HepG2 (cell line): ENCODE measurements around the gene SYNE3. TPM values are rescaled to one million over a fixed set of nuclear protein-coding genes. Genes with fewer than 3 reads are reported as not detected.
A peak's percentile ranks its signal among the peaks of the same experiment; 100 is the strongest.

Source experiments
- AHR ChIP-seq: IDR thresholded peaks from 2 replicates; pipeline ENCODE4 v1.6.1; 2018; ENCODE audit warnings: missing genetic modification reagents, missing compliant biosample characterization
- ARID2 ChIP-seq: sonication (generic); formaldehyde crosslinking; IDR thresholded peaks from 2 replicates; pipeline ENCODE4 v1.8.1; 2022; ENCODE audit warnings: mild to moderate bottlenecking, missing genetic modification reagents, borderline replicate concordance
- CENPX ChIP-seq: sonication (generic); formaldehyde crosslinking; IDR thresholded peaks from 2 replicates; pipeline ENCODE4 v1.9.0; 2021; ENCODE audit warnings: mild to moderate bottlenecking, missing genetic modification reagents, moderate library complexity
- ERF ChIP-seq: IDR thresholded peaks from 2 replicates; pipeline ENCODE4 v1.6.1; 2018; ENCODE audit warnings: missing biosample characterization, missing genetic modification reagents
- HDAC1 ChIP-seq: sonication (generic); formaldehyde crosslinking; IDR thresholded peaks from 2 replicates; pipeline ENCODE4 v1.5.1; 2020; ENCODE audit warnings: mild to moderate bottlenecking, missing genetic modification reagents
- HNF1A ChIP-seq, 2 experiments: sonication (generic) in 1 of 2; formaldehyde crosslinking in 1 of 2; IDR thresholded peaks; 2 replicates each; pipeline versions ENCODE4 v1.4.0 to v1.6.1; 2016 to 2020; ENCODE audit warnings: borderline replicate concordance in 1 of 2, low read depth in 1 of 2, mild to moderate bottlenecking in 1 of 2, missing genetic modification reagents in 1 of 2
- JUND ChIP-seq: sonication (generic); formaldehyde crosslinking; IDR thresholded peaks from 2 replicates; pipeline ENCODE4 v1.8.0; 2022; ENCODE audit warnings: mild to moderate bottlenecking, missing genetic modification reagents
- KLF12 ChIP-seq: sonication (generic); formaldehyde crosslinking; IDR thresholded peaks from 2 replicates; pipeline ENCODE4 v1.4.0; 2020; ENCODE audit warnings: missing genetic modification reagents, borderline replicate concordance
- KMT2A ChIP-seq: sonication (generic); formaldehyde crosslinking; IDR thresholded peaks from 2 replicates; pipeline ENCODE4 v1.4.0; 2020; ENCODE audit warnings: missing genetic modification reagents
- MED1 ChIP-seq: sonication (generic); formaldehyde crosslinking; IDR thresholded peaks from 2 replicates; pipeline ENCODE4 v1.4.0; 2020; ENCODE audit warnings: missing genetic modification reagents
- PHF20 ChIP-seq: sonication (generic); formaldehyde crosslinking; IDR thresholded peaks from 2 replicates; pipeline ENCODE4 v1.5.0; 2020; ENCODE audit warnings: mild to moderate bottlenecking, missing genetic modification reagents
- ZBTB3 ChIP-seq: sonication (generic); formaldehyde crosslinking; IDR thresholded peaks from 2 replicates; pipeline ENCODE4 v1.4.0; 2020; ENCODE audit warnings: low read depth, mild to moderate bottlenecking, moderate library complexity, missing genetic modification reagents, borderline replicate concordance
- ZMAT3 ChIP-seq: sonication (generic); formaldehyde crosslinking; conservative IDR thresholded peaks from 2 replicates; pipeline ENCODE4 v1.7.0; 2021; ENCODE audit warnings: missing genetic modification reagents
- ZNF34 ChIP-seq: sonication (generic); formaldehyde crosslinking; IDR thresholded peaks from 2 replicates; pipeline ENCODE4 v1.4.0; 2020; ENCODE audit warnings: mild to moderate bottlenecking, missing genetic modification reagents, borderline replicate concordance
- ZNF496 ChIP-seq: sonication (generic); formaldehyde crosslinking; IDR thresholded peaks from 2 replicates; pipeline ENCODE4 v1.8.1; 2023; ENCODE audit warnings: mild to moderate bottlenecking, moderate library complexity, missing genetic modification reagents; ENCODE audit not compliant: insufficient replicate concordance
- ZNF563 ChIP-seq: sonication (generic); formaldehyde crosslinking; IDR thresholded peaks from 2 replicates; pipeline ENCODE4 v1.8.0; 2022; ENCODE audit warnings: mild to moderate bottlenecking, moderate library complexity, missing genetic modification reagents
- ZNF577 ChIP-seq: sonication (generic); formaldehyde crosslinking; IDR thresholded peaks from 2 replicates; pipeline ENCODE4 v1.4.0; 2020; ENCODE audit warnings: mild to moderate bottlenecking, low read depth, missing genetic modification reagents, borderline replicate concordance
- ZNF761 ChIP-seq: sonication (generic); formaldehyde crosslinking; conservative IDR thresholded peaks from 2 replicates; pipeline ENCODE4 v1.4.0; 2020; ENCODE audit warnings: mild to moderate bottlenecking, missing genetic modification reagents
- polyA plus RNA-seq, 8 experiments: library from polyadenylated mRNA; depleted of rRNA in 3 of 8; stranded (reverse) in 7 of 8; unstranded in 1 of 8; fragments of >200 nt; fragmentation: Illumina TruSeq in 4 of 8; extraction: Trizol in 4 of 8; gene quantifications; 2 replicates each; pipeline versions ENCODE4 v1.2.1 to v1.2.3, GENCODE V29; 2011 to 2016; ENCODE audit warnings: low read depth in 4 of 8, missing spikeins in 1 of 8, mixed read lengths in 1 of 8; ENCODE audit not compliant: insufficient read depth in 1 of 8
- total RNA-seq, 5 experiments: library from RNA; depleted of rRNA; stranded (reverse); fragments of >200 nt; fragmentation: Illumina TruSeq; extraction: Trizol; gene quantifications; 2 replicates each; pipeline ENCODE4 v1.2.3, GENCODE V29; 2016; ENCODE audit warnings: low read depth in 1 of 5
- TF ChIP-seq, protein P1 (sequence below): IDR thresholded peaks from 2 replicates; pipeline ENCODE4 v1.6.1; 2016; ENCODE audit warnings: missing biosample characterization, missing genetic modification reagents, low read depth
- TF ChIP-seq, protein P2 (sequence below): sonication (generic); formaldehyde crosslinking; IDR thresholded peaks from 2 replicates; pipeline ENCODE4 v1.4.0; 2020; ENCODE audit warnings: mild to moderate bottlenecking, missing genetic modification reagents

The SYNE3 gene
- total and polyA plus RNA-seq, 2 of the 13 experiments (the other 11 are each of a cell fraction or from before 2014, with no cell fraction given), result 7.8 to 8.0 TPM

- TF ChIP-seq JUND (peak; percentile 32; the same call in 1 of the 2 replicates), ZNF496 (CRISPR knock-in tag) (no peak), ZMAT3 (0 out of 2 replicates have a peak, but pooled peaks have one; percentile 58), KLF12 (peak; percentile 54; the same call in 1 of the 2 replicates), ZNF577 (CRISPR knock-in tag) (no peak), AHR (CRISPR knock-in tag) (no peak), HNF1A (IDR thresholded peaks at IDR 0.05; ENCODE audit: low read depth) (no peak), HNF1A (CRISPR knock-in tag; IDR thresholded peaks at IDR 0.05; ENCODE audit: borderline replicate concordance) (peak; percentile 72; the same call in 1 of the 2 replicates), PHF20 (CRISPR knock-in tag) (peak; percentile 62; the same call in 1 of the 2 replicates), ZNF761 (CRISPR knock-in tag) (0 out of 2 replicates have a peak, but pooled peaks have one; percentile 58), ZNF563 (CRISPR knock-in tag) (no peak), ZNF34 (CRISPR knock-in tag) (peak; percentile 80; the same call in 1 of the 2 replicates), ARID2 (CRISPR knock-in tag) (no peak), ZBTB3 (CRISPR knock-in tag) (peak; percentile 59; the same call in 1 of the 2 replicates), HDAC1 (CRISPR knock-in tag) (peak; percentile 73; the same call in 1 of the 2 replicates), CENPX (CRISPR knock-in tag) (no peak), MED1 (CRISPR knock-in tag) (peak; percentile 96), KMT2A (CRISPR knock-in tag) (0 out of 2 replicates have a peak, but pooled peaks have one; percentile 20), ERF (peak; percentile 69; the same call in 1 of the 2 replicates)
- TF ChIP-seq, protein P1, sequence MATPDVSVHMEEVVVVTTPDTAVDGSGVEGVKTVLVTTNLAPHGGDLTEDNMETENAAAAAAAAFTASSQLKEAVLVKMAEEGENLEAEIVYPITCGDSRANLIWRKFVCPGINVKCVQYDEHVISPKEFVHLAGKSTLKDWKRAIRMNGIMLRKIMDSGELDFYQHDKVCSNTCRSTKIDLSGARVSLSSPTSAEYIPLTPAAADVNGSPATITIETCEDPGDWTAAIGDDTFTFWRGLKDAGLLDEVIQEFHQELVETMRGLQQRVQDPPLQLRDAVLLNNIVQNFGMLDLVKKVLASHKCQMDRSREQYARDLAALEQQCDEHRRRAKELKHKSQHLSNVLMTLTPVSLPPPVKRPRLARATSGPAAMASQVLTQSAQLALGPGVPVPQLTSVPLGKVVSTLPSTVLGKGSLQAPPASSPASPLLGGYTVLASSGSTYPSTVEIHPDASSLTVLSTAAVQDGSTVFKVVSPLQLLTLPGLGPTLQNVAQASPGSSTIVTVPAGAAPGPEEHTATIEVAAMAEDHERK (CRISPR knock-in tag), result no peak
- TF ChIP-seq, protein P2, sequence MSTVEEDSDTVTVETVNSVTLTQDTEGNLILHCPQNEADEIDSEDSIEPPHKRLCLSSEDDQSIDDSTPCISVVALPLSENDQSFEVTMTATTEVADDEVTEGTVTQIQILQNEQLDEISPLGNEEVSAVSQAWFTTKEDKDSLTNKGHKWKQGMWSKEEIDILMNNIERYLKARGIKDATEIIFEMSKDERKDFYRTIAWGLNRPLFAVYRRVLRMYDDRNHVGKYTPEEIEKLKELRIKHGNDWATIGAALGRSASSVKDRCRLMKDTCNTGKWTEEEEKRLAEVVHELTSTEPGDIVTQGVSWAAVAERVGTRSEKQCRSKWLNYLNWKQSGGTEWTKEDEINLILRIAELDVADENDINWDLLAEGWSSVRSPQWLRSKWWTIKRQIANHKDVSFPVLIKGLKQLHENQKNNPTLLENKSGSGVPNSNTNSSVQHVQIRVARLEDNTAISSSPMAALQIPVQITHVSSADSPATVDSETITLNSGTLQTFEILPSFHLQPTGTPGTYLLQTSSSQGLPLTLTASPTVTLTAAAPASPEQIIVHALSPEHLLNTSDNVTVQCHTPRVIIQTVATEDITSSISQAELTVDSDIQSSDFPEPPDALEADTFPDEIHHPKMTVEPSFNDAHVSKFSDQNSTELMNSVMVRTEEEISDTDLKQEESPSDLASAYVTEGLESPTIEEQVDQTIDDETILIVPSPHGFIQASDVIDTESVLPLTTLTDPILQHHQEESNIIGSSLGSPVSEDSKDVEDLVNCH, result no peak
Observed at GRCh38 chr14:95549656-95550585, 33.5 kb upstream of the SYNE3 start (continued).
